HepG2 (cell line): ENCODE data around the gene FADD.

Experiments
- RAD21 ChIP-seq: fragments of 450-650 bp; formaldehyde crosslinking; IDR thresholded peaks from 2 replicates; pipeline ENCODE4 v1.5.0; 2020; ENCODE audit warnings: mild to moderate bottlenecking
- TCF7L2 ChIP-seq: IDR thresholded peaks from 2 replicates; pipeline ENCODE4 v1.6.1; 2011; ENCODE audit warnings: mild to moderate bottlenecking, low read depth, low read length, moderate library complexity
- ZNF317 ChIP-seq: sonication (generic); formaldehyde crosslinking; IDR thresholded peaks from 2 replicates; pipeline ENCODE4 v1.5.0; 2020; ENCODE audit warnings: mild to moderate bottlenecking, missing genetic modification reagents
- TF ChIP-seq, protein P1 (sequence below): fragments of 450-650 bp; IDR thresholded peaks from 2 replicates; pipeline ENCODE4 v1.6.1; 2017; ENCODE audit warnings: mild to moderate bottlenecking
- TF ChIP-seq, protein P2 (sequence below): IDR thresholded peaks from 2 replicates; pipeline ENCODE4 v1.6.1; 2016; ENCODE audit warnings: control low read depth
- TF ChIP-seq, protein P3 (sequence below): sonication (generic); formaldehyde crosslinking; IDR thresholded peaks from 2 replicates; pipeline ENCODE4 v1.8.1; 2022; ENCODE audit warnings: low read depth, mild to moderate bottlenecking, missing genetic modification reagents

DNA sequence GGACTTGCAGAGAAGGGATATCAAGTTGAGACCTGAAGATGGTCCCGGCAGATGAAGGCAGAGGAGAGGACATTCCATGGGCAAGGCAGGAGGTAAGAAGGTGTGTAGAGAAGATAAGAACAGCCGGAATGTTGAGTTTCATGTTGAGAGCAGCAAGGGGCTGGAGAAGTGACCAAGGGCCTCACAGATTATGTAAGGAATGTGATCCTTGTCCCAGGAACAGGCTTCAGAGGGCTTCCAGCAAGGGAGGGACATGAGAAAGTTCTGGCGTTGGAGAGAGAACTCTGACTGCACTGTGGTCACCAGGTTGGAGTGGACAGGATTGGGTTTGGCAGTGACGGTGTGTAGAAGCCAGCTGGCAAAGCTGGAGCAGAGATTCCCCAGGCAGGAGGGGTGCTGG is 39.8 kb downstream of the FADD start:
- TF ChIP-seq, protein P1, sequence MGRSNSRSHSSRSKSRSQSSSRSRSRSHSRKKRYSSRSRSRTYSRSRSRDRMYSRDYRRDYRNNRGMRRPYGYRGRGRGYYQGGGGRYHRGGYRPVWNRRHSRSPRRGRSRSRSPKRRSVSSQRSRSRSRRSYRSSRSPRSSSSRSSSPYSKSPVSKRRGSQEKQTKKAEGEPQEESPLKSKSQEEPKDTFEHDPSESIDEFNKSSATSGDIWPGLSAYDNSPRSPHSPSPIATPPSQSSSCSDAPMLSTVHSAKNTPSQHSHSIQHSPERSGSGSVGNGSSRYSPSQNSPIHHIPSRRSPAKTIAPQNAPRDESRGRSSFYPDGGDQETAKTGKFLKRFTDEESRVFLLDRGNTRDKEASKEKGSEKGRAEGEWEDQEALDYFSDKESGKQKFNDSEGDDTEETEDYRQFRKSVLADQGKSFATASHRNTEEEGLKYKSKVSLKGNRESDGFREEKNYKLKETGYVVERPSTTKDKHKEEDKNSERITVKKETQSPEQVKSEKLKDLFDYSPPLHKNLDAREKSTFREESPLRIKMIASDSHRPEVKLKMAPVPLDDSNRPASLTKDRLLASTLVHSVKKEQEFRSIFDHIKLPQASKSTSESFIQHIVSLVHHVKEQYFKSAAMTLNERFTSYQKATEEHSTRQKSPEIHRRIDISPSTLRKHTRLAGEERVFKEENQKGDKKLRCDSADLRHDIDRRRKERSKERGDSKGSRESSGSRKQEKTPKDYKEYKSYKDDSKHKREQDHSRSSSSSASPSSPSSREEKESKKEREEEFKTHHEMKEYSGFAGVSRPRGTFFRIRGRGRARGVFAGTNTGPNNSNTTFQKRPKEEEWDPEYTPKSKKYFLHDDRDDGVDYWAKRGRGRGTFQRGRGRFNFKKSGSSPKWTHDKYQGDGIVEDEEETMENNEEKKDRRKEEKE: no peak
- TF ChIP-seq, protein P2, sequence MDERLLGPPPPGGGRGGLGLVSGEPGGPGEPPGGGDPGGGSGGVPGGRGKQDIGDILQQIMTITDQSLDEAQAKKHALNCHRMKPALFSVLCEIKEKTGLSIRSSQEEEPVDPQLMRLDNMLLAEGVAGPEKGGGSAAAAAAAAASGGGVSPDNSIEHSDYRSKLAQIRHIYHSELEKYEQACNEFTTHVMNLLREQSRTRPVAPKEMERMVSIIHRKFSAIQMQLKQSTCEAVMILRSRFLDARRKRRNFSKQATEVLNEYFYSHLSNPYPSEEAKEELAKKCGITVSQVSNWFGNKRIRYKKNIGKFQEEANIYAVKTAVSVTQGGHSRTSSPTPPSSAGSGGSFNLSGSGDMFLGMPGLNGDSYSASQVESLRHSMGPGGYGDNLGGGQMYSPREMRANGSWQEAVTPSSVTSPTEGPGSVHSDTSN (CRISPR knock-in tag): no peak
- TF ChIP-seq TCF7L2 (no peak), RAD21 (no peak), ZNF317 (CRISPR knock-in tag) (no peak)
- TF ChIP-seq, protein P3, sequence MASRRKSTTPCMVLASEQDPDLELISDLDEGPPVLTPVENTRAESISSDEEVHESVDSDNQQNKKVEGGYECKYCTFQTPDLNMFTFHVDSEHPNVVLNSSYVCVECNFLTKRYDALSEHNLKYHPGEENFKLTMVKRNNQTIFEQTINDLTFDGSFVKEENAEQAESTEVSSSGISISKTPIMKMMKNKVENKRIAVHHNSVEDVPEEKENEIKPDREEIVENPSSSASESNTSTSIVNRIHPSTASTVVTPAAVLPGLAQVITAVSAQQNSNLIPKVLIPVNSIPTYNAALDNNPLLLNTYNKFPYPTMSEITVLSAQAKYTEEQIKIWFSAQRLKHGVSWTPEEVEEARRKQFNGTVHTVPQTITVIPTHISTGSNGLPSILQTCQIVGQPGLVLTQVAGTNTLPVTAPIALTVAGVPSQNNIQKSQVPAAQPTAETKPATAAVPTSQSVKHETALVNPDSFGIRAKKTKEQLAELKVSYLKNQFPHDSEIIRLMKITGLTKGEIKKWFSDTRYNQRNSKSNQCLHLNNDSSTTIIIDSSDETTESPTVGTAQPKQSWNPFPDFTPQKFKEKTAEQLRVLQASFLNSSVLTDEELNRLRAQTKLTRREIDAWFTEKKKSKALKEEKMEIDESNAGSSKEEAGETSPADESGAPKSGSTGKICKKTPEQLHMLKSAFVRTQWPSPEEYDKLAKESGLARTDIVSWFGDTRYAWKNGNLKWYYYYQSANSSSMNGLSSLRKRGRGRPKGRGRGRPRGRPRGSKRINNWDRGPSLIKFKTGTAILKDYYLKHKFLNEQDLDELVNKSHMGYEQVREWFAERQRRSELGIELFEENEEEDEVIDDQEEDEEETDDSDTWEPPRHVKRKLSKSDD (CRISPR knock-in tag): no peak
